ENCODE measurements around the gene CYB561D1. TPM values are rescaled to one million over a fixed set of nuclear protein-coding genes. Genes with fewer than 3 reads are reported as not detected.

Gene CYB561D1
- total RNA-seq, 1 donor, result 4.7 TPM

GRCh38 chr1:109474697-109475096 lies 19.2 kb upstream of the CYB561D1 start:
- H3K4me3 ChIP-seq (ENCODE audit: low read depth, low read length), result no peak overlapping the region
- DNase-seq (ENCODE audit: low read depth), result no peak
- TF ChIP-seq CTCF (IDR thresholded peaks at IDR 0.05; ENCODE audit: insufficient read depth, low read depth, low read length), result no peak

GRCh38 chr1:109475261-109475660 lies 18.6 kb upstream of the CYB561D1 start:
- H3K4me3 ChIP-seq (ENCODE audit: low read depth, low read length), result no peak overlapping the region
- no peak for DNase-seq (ENCODE audit: low read depth)
- no peak for TF ChIP-seq CTCF (IDR thresholded peaks at IDR 0.05; ENCODE audit: insufficient read depth, low read depth, low read length)

- no peak overlapping the region for H3K4me3 ChIP-seq (ENCODE audit: low read depth, low read length)
- no peak for DNase-seq (ENCODE audit: low read depth)
- TF ChIP-seq CTCF (IDR thresholded peaks at IDR 0.05; ENCODE audit: insufficient read depth, low read depth, low read length), result no peak
Measured at GRCh38 chr1:109476825-109477224, 17.1 kb upstream of the CYB561D1 start.

GRCh38 chr1:109477821-109478220 lies 16.1 kb upstream of the CYB561D1 start:
- TF ChIP-seq CTCF (IDR thresholded peaks at IDR 0.05; ENCODE audit: insufficient read depth, low read depth, low read length), result no peak
- H3K4me3 ChIP-seq (ENCODE audit: low read depth, low read length), result no peak overlapping the region
- no peak for DNase-seq (ENCODE audit: low read depth)

- TF ChIP-seq CTCF (IDR thresholded peaks at IDR 0.05; ENCODE audit: insufficient read depth, low read depth, low read length), result no peak
- no peak for DNase-seq (ENCODE audit: low read depth)
Measured at GRCh38 chr1:109478806-109479205, 15.1 kb upstream of the CYB561D1 start.

GRCh38 chr1:109479311-109479710 lies 14.6 kb upstream of the CYB561D1 start:
- DNase-seq (ENCODE audit: low read depth), result no peak
- no peak overlapping the region for H3K4me3 ChIP-seq (ENCODE audit: low read depth, low read length)
- TF ChIP-seq CTCF (IDR thresholded peaks at IDR 0.05; ENCODE audit: insufficient read depth, low read depth, low read length), result no peak

More at GRCh38 chr1:109478806-109479205, 15.1 kb upstream of the CYB561D1 start:
- H3K4me3 ChIP-seq (ENCODE audit: low read depth, low read length), result no peak overlapping the region

GRCh38 chr1:109479901-109480300 lies 14.0 kb upstream of the CYB561D1 start:
- no peak for DNase-seq (ENCODE audit: low read depth)
- H3K4me3 ChIP-seq (ENCODE audit: low read depth, low read length), result no peak overlapping the region
- TF ChIP-seq CTCF (IDR thresholded peaks at IDR 0.05; ENCODE audit: insufficient read depth, low read depth, low read length), result no peak

Measured in fibroblast of villous mesenchyme (primary cell).